Measurements from ENCODE around the gene CHD6. TPM values are rescaled to one million over a fixed set of nuclear protein-coding genes. Genes with fewer than 3 reads are reported as not detected.

Gene CHD6
- total and polyA plus RNA-seq, 2 experiments from 2014 or later, result 41.0 to 158 TPM

GRCh38 chr20:41382791-41383305 lies 235.3 kb downstream of the CHD6 start (continued):
- TF ChIP-seq, protein P1, sequence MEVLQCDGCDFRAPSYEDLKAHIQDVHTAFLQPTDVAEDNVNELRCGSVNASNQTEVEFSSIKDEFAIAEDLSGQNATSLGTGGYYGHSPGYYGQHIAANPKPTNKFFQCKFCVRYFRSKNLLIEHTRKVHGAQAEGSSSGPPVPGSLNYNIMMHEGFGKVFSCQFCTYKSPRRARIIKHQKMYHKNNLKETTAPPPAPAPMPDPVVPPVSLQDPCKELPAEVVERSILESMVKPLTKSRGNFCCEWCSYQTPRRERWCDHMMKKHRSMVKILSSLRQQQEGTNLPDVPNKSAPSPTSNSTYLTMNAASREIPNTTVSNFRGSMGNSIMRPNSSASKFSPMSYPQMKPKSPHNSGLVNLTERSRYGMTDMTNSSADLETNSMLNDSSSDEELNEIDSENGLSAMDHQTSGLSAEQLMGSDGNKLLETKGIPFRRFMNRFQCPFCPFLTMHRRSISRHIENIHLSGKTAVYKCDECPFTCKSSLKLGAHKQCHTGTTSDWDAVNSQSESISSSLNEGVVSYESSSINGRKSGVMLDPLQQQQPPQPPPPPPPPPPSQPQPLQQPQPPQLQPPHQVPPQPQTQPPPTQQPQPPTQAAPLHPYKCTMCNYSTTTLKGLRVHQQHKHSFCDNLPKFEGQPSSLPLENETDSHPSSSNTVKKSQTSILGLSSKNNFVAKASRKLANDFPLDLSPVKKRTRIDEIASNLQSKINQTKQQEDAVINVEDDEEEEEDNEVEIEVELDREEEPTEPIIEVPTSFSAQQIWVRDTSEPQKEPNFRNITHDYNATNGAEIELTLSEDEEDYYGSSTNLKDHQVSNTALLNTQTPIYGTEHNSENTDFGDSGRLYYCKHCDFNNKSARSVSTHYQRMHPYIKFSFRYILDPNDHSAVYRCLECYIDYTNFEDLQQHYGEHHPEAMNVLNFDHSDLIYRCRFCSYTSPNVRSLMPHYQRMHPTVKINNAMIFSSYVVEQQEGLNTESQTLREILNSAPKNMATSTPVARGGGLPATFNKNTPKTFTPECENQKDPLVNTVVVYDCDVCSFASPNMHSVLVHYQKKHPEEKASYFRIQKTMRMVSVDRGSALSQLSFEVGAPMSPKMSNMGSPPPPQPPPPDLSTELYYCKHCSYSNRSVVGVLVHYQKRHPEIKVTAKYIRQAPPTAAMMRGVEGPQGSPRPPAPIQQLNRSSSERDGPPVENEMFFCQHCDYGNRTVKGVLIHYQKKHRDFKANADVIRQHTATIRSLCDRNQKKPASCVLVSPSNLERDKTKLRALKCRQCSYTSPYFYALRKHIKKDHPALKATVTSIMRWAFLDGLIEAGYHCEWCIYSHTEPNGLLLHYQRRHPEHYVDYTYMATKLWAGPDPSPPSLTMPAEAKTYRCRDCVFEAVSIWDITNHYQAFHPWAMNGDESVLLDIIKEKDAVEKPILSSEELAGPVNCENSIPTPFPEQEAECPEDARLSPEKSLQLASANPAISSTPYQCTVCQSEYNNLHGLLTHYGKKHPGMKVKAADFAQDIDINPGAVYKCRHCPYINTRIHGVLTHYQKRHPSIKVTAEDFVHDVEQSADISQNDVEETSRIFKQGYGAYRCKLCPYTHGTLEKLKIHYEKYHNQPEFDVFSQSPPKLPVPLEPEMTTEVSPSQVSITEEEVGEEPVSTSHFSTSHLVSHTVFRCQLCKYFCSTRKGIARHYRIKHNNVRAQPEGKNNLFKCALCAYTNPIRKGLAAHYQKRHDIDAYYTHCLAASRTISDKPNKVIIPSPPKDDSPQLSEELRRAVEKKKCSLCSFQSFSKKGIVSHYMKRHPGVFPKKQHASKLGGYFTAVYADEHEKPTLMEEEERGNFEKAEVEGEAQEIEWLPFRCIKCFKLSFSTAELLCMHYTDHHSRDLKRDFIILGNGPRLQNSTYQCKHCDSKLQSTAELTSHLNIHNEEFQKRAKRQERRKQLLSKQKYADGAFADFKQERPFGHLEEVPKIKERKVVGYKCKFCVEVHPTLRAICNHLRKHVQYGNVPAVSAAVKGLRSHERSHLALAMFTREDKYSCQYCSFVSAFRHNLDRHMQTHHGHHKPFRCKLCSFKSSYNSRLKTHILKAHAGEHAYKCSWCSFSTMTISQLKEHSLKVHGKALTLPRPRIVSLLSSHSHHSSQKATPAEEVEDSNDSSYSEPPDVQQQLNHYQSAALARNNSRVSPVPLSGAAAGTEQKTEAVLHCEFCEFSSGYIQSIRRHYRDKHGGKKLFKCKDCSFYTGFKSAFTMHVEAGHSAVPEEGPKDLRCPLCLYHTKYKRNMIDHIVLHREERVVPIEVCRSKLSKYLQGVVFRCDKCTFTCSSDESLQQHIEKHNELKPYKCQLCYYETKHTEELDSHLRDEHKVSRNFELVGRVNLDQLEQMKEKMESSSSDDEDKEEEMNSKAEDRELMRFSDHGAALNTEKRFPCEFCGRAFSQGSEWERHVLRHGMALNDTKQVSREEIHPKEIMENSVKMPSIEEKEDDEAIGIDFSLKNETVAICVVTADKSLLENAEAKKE (CRISPR knock-in tag; IDR thresholded peaks at IDR 0.05), result no peak
- TF ChIP-seq JUNB (IDR thresholded peaks at IDR 0.05; ENCODE audit: unreplicated experiment) (no peak), ZNF114 (CRISPR knock-in tag; IDR thresholded peaks at IDR 0.05) (no peak), REST (IDR thresholded peaks at IDR 0.05; ENCODE audit: unreplicated experiment) (no peak)

GRCh38 chr20:41380551-41381193 lies 237.5 kb downstream of the CHD6 start:
- Histone ChIP-seq H3K4me2 (no peak overlapping the region), H3K79me2 (replicated peaks; ENCODE audit: insufficient read depth) (no peaks in the 10 kb centered on the region), H3F3A (replicated peaks; ENCODE audit: low read depth) (no peaks in the 10 kb centered on the region), H3K27ac (ENCODE audit: low read depth) (no peak overlapping the region), H3K4me1 (ENCODE audit: insufficient read depth) (no peaks in the 10 kb centered on the region), H2AFZ (no peak overlapping the region), H3K9me2 (ENCODE audit: insufficient read depth) (no peaks in the 10 kb centered on the region), H3K4me3 (no peak overlapping the region), H3K27me3 (ENCODE audit: insufficient read depth) (no peaks in the 10 kb centered on the region), H4K20me1 (replicated peaks; ENCODE audit: insufficient read depth) (no peaks in the 10 kb centered on the region; the same call in 1 of the 2 replicates), H3K36me3 (ENCODE audit: insufficient read depth) (no peaks in the 10 kb centered on the region)
- H3K4me3 Mint-ChIP-seq, result no peak overlapping the region
- no peaks in the 10 kb centered on the region for H3K36me3 Mint-ChIP-seq (ENCODE audit: low read depth)
- H3K27ac Mint-ChIP-seq, result no peak overlapping the region
- H3K9me3 Mint-ChIP-seq, result no peaks in the 10 kb centered on the region
- ATAC-seq (peak; percentile 84), DNase-seq (ENCODE audit: low spot score) (no peak)
- peaks cover 3% of the 10 kb centered on the region for H3K27me3 Mint-ChIP-seq (ENCODE audit: insufficient read depth, low read depth, poor library complexity)
- TF ChIP-seq, protein P2, sequence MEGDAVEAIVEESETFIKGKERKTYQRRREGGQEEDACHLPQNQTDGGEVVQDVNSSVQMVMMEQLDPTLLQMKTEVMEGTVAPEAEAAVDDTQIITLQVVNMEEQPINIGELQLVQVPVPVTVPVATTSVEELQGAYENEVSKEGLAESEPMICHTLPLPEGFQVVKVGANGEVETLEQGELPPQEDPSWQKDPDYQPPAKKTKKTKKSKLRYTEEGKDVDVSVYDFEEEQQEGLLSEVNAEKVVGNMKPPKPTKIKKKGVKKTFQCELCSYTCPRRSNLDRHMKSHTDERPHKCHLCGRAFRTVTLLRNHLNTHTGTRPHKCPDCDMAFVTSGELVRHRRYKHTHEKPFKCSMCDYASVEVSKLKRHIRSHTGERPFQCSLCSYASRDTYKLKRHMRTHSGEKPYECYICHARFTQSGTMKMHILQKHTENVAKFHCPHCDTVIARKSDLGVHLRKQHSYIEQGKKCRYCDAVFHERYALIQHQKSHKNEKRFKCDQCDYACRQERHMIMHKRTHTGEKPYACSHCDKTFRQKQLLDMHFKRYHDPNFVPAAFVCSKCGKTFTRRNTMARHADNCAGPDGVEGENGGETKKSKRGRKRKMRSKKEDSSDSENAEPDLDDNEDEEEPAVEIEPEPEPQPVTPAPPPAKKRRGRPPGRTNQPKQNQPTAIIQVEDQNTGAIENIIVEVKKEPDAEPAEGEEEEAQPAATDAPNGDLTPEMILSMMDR (conservative IDR thresholded peaks at IDR 0.05; ENCODE audit: low read depth in 2 of 2), result peak; percentile 8 to 48; a peak in 2 of 4 replicates
- no peak for TF ChIP-seq STAT1 (IDR thresholded peaks at IDR 0.05; ENCODE audit: unreplicated experiment)
- peaks cover 4% of the 10 kb centered on the region; the same call in 1 of the 3 replicates for H3K4me1 Mint-ChIP-seq
